Osteoblast (primary cell): ENCODE data around the gene ABLIM3. TPM values are rescaled to one million over a fixed set of nuclear protein-coding genes. Genes with fewer than 3 reads are reported as not detected.

Source experiments
- DNase-seq: peaks from one replicate; pipeline ENCODE4 v3.0.0; 2011; ENCODE audit warnings: low spot score, mixed read lengths; ENCODE audit not compliant: insufficient read length; ENCODE audit errors: missing footprints
- H2AFZ ChIP-seq: 2 replicates; pipeline ENCODE4 v1.6.0; 2011; ENCODE audit warnings: mild to moderate bottlenecking, low read length
- H3K27ac ChIP-seq: 2 replicates; pipeline ENCODE4 v1.5.1; 2011; ENCODE audit warnings: mild to moderate bottlenecking, low read depth, low read length, moderate library complexity
- H3K27me3 ChIP-seq: 2 replicates; pipeline ENCODE4 v1.6.0; 2012; ENCODE audit warnings: mild to moderate bottlenecking, control low read depth, inconsistent platforms, low read length, moderate library complexity; ENCODE audit not compliant: insufficient read depth
- H3K36me3 ChIP-seq: 2 replicates; pipeline ENCODE4 v1.5.1; 2011; ENCODE audit warnings: mild to moderate bottlenecking, low read length, control low read depth, moderate library complexity; ENCODE audit not compliant: insufficient read depth
- H3K4me1 ChIP-seq: 2 replicates; pipeline ENCODE4 v1.5.1; 2011; ENCODE audit warnings: mild to moderate bottlenecking, low read length, control low read depth, moderate library complexity; ENCODE audit not compliant: insufficient read depth
- H3K4me2 ChIP-seq: 2 replicates; pipeline ENCODE4 v1.6.0; 2011; ENCODE audit warnings: mild to moderate bottlenecking, low read length; ENCODE audit not compliant: insufficient read depth
- H3K4me3 ChIP-seq: fragments of 200-600 bp; sonication (generic); 3 replicates; pipeline ENCODE4 v1.5.1; 2012; ENCODE audit warnings: mild to moderate bottlenecking, low read length, inconsistent platforms; ENCODE audit not compliant: insufficient read depth
- H3K79me2 ChIP-seq: 2 replicates; pipeline ENCODE4 v1.6.0; 2012; ENCODE audit warnings: mild to moderate bottlenecking, low read length, control low read depth, inconsistent platforms; ENCODE audit not compliant: insufficient read depth
- H3K9me3 ChIP-seq: 2 replicates; pipeline ENCODE4 v1.5.1; 2011; ENCODE audit warnings: low read depth, low read length, control low read depth
- H4K20me1 ChIP-seq: 2 replicates; pipeline ENCODE4 v1.6.0; 2012; ENCODE audit warnings: mild to moderate bottlenecking, low read length, control low read depth; ENCODE audit not compliant: insufficient read depth
- total RNA-seq: library from RNA; depleted of rRNA; stranded (reverse); fragments of >200 nt; gene quantifications from 2 replicates; pipeline ENCODE4 v1.2.3, GENCODE V29; 2012
- TF ChIP-seq, protein P1 (sequence below): IDR thresholded peaks from 2 replicates; pipeline ENCODE4 v1.5.1; 2011; ENCODE audit warnings: mild to moderate bottlenecking, low read depth, low read length, moderate library complexity; ENCODE audit errors: extremely low read depth

Gene ABLIM3
- total RNA-seq, 1 donor: 5.8 TPM

DNA sequence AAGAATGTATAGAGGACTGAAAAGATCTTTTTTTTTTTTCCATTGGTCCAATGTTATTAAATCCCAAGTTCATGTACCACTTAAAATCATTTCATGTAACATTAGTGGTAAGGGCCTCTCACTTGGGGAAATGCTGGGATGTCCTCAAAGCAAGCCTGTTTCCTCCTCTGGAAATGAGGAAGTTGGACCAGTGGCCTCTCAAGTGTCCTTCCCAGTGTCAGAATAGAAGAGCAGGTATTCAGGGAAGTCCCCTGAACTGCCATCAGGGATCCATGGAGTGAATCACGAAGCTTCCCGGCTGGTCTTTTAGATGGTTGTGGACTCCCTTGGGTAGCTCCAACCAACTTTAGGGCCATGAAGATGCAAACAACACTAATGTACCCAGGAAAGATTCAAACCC, 75.2 kb downstream of the ABLIM3 start:
- Histone ChIP-seq H3K36me3 (no peaks in the 10 kb centered on the region), H3K9me3 (no peaks in the 10 kb centered on the region), H3K4me1 (peaks cover 22% of the 10 kb centered on the region), H3K79me2 (no peaks in the 10 kb centered on the region), H3K27me3 (no peaks in the 10 kb centered on the region), H3K4me2 (no peak overlapping the region), H4K20me1 (no peaks in the 10 kb centered on the region), H3K4me3 (no peak overlapping the region), H3K27ac (no peak overlapping the region), H2AFZ (no peak overlapping the region)
- DNase-seq: no peak
- TF ChIP-seq, protein P1, sequence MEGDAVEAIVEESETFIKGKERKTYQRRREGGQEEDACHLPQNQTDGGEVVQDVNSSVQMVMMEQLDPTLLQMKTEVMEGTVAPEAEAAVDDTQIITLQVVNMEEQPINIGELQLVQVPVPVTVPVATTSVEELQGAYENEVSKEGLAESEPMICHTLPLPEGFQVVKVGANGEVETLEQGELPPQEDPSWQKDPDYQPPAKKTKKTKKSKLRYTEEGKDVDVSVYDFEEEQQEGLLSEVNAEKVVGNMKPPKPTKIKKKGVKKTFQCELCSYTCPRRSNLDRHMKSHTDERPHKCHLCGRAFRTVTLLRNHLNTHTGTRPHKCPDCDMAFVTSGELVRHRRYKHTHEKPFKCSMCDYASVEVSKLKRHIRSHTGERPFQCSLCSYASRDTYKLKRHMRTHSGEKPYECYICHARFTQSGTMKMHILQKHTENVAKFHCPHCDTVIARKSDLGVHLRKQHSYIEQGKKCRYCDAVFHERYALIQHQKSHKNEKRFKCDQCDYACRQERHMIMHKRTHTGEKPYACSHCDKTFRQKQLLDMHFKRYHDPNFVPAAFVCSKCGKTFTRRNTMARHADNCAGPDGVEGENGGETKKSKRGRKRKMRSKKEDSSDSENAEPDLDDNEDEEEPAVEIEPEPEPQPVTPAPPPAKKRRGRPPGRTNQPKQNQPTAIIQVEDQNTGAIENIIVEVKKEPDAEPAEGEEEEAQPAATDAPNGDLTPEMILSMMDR: no peak

DNA sequence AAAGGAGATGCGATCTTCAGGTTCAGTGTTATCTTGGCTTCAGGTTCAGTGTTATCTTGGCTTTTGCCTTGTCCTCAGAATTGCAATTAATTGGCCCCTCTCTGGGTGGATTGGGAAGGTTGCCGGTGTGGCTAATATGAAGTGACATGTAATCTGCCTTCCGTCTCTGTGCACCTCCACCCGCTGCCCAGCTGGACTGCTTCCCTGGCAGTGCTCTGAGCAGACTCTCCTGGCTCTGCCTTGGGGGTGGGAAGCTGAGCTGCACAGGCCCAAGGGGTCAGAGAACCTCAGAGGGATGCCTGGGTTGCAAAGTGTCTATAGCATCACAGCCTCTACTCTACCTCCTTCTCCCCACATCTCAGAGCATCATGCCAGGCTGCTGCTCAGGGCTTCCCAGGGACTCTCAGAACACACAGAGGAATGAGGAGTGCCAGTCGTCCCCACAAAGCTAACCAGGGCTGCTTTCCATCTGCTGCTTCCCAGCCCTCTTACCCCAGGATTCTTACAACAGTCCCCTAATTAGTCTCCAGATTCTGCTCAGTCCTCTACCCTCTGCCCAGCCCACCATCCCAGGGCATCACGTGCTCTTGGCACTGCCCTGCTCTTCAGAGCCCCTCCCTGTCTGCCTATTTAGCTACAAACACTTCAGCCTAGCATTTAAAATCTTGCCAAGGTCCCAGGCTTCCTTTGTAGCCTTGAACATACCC, 76.0 kb downstream of the ABLIM3 start:
- TF ChIP-seq, protein P1: no peak
- H3K36me3 ChIP-seq: no peaks in the 10 kb centered on the region
- H3K27ac ChIP-seq: no peak overlapping the region
- H3K79me2 ChIP-seq: no peaks in the 10 kb centered on the region
- no peak overlapping the region for H2AFZ ChIP-seq
- no peak overlapping the region for H3K4me2 ChIP-seq
- H4K20me1 ChIP-seq: no peaks in the 10 kb centered on the region
- H3K27me3 ChIP-seq: no peaks in the 10 kb centered on the region
- H3K9me3 ChIP-seq: no peaks in the 10 kb centered on the region
- H3K4me1 ChIP-seq: peaks cover 16% of the 10 kb centered on the region
- DNase-seq: no peak
- H3K4me3 ChIP-seq: no peak overlapping the region

DNA sequence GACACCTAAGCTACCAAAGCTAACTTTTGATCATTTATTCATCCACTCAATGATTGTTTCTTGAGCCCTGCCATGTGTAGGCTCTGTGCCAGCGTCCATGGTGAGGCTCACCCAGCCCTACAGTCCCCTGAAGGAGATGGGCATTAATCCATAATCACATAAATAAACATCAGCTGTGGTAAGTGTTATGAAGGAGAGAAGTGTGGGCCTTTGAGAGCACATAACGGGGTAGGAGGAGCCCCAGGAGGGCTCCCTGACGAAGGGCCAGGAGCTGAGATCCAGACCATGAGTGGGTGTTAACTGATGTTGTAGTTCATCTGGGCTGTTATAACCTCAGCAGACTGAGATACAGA, 76.5 kb downstream of the ABLIM3 start:
- H4K20me1 ChIP-seq: no peaks in the 10 kb centered on the region
- no peaks in the 10 kb centered on the region for H3K79me2 ChIP-seq
- no peak overlapping the region for H3K4me2 ChIP-seq
- H3K27ac ChIP-seq: no peak overlapping the region
- no peak for DNase-seq
- H3K4me1 ChIP-seq: peaks cover 11% of the 10 kb centered on the region
- TF ChIP-seq, protein P1: no peak
- no peak overlapping the region for H3K4me3 ChIP-seq
- no peak overlapping the region for H2AFZ ChIP-seq
- no peaks in the 10 kb centered on the region for H3K36me3 ChIP-seq
- H3K9me3 ChIP-seq: no peaks in the 10 kb centered on the region
- H3K27me3 ChIP-seq: no peaks in the 10 kb centered on the region

DNA sequence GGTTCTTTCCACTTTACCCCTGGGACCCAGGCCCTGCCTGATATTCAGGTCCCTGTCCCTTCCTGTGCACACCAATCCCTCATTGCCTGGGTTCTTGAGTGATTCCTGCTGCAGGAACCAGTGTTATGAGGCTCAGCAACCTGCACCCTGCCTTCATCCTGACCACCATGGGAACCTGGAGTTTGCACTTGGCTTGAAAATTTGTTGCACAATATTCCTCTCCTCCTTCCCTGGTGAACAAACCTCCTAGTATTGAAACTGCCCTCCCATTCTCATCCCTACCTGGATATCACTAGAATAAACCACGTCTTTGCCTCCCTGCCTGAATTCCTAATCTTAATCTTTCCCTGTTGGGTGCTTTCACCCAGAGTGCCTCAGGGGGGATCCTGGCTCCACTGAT, 78.3 kb downstream of the ABLIM3 start:
- TF ChIP-seq, protein P1: no peak
- no peaks in the 10 kb centered on the region for H3K9me3 ChIP-seq
- H3K4me3 ChIP-seq: no peak overlapping the region
- H3K27me3 ChIP-seq: no peaks in the 10 kb centered on the region
- no peak overlapping the region for H2AFZ ChIP-seq
- H4K20me1 ChIP-seq: no peaks in the 10 kb centered on the region
- peaks cover 7% of the 10 kb centered on the region for H3K4me1 ChIP-seq
- no peaks in the 10 kb centered on the region for H3K79me2 ChIP-seq
- H3K4me2 ChIP-seq: no peak overlapping the region
- no peaks in the 10 kb centered on the region for H3K36me3 ChIP-seq
- DNase-seq: no peak
- no peak overlapping the region for H3K27ac ChIP-seq
